ENCODE results near the gene BMAL1. TPM values are rescaled to one million over a fixed set of nuclear protein-coding genes. Genes with fewer than 3 reads are reported as not detected.

The BMAL1 gene
- total RNA-seq, 4 donors from 2014 or later = 21.4 to 39.5 (median 22.3) TPM

DNA sequence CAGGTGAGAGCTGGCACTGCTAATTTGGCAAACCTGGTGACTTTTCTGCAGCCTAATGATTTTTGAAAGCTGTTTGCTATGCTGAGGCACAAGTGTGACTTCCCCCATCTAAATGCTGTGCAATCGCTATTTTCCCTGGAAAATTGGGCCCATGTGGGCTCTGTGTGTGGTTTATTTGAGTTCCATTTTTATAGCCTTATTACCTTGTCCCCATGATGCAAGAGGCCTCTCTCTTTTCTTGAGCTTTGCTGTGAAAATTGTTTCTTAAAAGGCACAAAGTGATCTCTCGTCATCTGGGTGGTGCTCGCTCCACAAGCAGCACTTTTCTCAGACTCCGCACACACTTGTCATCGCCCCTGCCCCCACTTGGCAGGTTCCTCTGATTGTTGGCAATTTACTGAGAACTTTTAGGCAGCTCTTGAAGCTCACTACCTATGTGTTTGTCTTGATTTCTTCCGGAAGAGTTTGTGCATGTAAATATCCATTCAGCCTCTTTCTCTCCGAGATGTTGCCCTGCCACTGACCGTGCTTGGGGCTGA, 24.9 kb downstream of the BMAL1 start:
- no peak overlapping the region for H3K4me3 ChIP-seq
- intact Hi-C loops (cut with DNase I) = no loop called here
- no peaks in the 10 kb centered on the region for H3K27me3 ChIP-seq
- peaks cover 0 to 54% (median 16%) of the 10 kb centered on the region in 3 donors for H3K4me1 ChIP-seq
- no peaks in the 10 kb centered on the region for H3K9me3 ChIP-seq
- DNase-seq = no peak
- no peaks in the 10 kb centered on the region for H3K36me3 ChIP-seq
- TF ChIP-seq, protein P1, sequence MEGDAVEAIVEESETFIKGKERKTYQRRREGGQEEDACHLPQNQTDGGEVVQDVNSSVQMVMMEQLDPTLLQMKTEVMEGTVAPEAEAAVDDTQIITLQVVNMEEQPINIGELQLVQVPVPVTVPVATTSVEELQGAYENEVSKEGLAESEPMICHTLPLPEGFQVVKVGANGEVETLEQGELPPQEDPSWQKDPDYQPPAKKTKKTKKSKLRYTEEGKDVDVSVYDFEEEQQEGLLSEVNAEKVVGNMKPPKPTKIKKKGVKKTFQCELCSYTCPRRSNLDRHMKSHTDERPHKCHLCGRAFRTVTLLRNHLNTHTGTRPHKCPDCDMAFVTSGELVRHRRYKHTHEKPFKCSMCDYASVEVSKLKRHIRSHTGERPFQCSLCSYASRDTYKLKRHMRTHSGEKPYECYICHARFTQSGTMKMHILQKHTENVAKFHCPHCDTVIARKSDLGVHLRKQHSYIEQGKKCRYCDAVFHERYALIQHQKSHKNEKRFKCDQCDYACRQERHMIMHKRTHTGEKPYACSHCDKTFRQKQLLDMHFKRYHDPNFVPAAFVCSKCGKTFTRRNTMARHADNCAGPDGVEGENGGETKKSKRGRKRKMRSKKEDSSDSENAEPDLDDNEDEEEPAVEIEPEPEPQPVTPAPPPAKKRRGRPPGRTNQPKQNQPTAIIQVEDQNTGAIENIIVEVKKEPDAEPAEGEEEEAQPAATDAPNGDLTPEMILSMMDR (IDR thresholded peaks at IDR 0.05) = no peak
- TF ChIP-seq POLR2A (IDR thresholded peaks at IDR 0.05) = no peak
- H3K27ac ChIP-seq = no peak overlapping the region
- 87 to 89% methylated on average over 8 of the region's 8 CpGs for WGBS, 2 donors

DNA sequence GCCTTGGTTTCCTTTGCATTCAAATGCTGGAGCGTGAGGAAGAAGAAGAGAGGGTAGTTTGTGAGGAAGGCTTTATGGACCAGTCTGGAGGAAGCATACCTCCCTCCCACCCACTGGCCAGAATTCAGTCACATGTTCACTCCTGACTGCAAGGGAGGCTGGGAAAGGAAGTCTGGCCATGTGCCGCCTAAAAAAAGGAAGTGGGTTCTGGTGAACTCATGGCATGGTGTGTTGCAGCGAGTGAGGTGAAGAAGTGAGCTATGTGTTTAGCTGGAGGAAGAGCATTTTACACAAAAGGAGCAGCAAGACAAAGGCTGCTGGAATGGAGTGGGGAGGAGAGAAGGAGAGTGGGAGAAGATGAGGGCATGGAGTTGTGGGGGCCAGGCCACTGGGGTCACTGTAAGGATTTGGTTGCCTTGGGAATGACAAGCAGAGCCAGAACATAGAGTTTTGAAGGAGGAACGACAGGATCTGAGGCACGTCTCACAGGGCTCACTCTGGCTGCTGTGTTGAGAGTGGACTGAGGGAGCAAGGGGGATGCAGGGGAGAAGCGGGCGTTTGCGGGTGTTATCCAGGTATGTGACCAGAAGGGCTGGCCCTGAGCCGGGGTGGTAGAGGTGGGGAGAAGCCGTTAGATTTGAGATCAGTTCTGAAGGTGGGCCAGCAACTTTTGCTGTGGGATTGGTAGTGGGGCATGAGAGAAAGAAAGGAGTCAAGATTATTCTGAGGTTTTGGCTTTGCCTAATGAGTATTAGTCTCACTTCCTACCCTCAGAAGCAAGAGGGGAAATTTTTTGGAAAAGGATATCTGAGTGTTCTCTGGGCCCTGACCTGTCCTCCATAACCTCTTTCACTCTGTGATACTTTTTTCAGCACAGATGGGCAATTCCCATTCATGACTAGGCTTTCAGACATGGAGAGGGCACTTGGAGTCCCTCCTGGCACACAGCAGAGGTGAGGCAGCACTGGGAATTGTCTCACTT, 26.4 kb downstream of the BMAL1 start:
- H3K4me1 ChIP-seq = peaks cover 2 to 59% (median 24%) of the 10 kb centered on the region in 3 donors
- intact Hi-C loops (cut with DNase I) = no loop called here
- no peaks in the 10 kb centered on the region for H3K36me3 ChIP-seq
- H3K9me3 ChIP-seq = no peaks in the 10 kb centered on the region
- H3K4me3 ChIP-seq = no peak overlapping the region
- TF ChIP-seq, protein P1 (IDR thresholded peaks at IDR 0.05) = no peak
- no peak for TF ChIP-seq POLR2A (IDR thresholded peaks at IDR 0.05)
- H3K27ac ChIP-seq = no peak overlapping the region
- DNase-seq = no peak
- WGBS, 2 donors = 80 to 82% methylated on average over 10 of the region's 10 CpGs
- H3K27me3 ChIP-seq = no peaks in the 10 kb centered on the region

DNA sequence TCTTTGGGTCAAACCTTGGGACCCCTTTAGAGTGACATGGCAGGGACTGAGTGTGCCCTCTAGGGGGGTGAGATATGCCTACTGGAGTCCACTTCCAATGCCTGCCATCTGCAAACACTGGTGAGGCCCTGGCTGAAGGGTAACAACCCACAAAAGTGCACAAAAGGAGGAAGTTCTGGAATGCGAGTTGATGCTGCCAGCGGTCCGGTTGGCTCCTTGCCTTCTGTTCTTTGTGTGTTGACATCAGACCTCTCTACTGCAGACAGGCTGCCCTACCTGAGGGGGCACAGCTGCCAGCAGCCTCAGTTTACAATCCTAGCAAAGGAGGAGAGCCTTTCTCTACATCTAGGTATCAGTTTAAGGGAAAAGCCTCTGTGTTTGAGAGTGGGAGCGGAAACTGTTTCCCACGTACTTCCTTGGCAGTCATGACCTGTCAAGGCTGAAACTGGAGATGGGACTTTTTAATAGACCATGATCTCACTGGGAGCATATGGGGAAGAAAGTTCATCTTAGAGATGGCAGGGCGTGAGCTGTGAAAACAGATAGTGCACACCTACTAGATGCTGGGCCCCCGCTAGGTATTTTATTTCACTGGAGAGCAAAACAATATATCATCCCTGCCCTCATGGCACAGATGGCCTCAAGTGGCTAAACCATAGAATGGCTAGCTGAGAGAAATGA, 27.2 kb downstream of the BMAL1 start:
- Histone ChIP-seq H3K4me1 (peaks cover 2 to 65% (median 24%) of the 10 kb centered on the region in 3 donors), H3K36me3 (no peaks in the 10 kb centered on the region), H3K27me3 (no peaks in the 10 kb centered on the region), H3K4me3 (no peak overlapping the region), H3K27ac (no peak overlapping the region), H3K9me3 (no peaks in the 10 kb centered on the region)
- WGBS, 2 donors = 82 to 84% methylated on average over 6 to 7 of the region's 7 CpGs
- intact Hi-C loops (cut with DNase I) = no loop called here
- TF ChIP-seq, protein P1 (IDR thresholded peaks at IDR 0.05) = no peak
- TF ChIP-seq POLR2A (IDR thresholded peaks at IDR 0.05) = no peak
- DNase-seq = no peak

DNA sequence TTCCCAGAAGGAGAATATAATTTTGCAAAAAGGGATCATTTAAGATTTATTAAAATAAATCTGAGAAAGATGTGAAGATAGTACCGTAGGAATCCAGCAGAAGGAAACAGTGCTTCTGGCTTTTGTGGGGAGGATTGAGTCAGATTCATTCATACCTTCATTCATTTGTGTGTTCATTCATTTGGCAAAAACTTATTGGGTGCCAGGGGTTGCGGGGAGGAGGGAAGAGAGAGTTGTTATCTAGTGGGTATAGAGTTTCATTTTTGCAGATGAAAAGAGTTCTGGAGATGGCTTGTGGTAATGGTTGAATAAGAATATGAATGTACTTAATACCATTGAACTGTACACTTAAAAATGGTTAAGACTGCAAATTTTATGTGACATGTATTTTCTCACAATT, 31.1 kb downstream of the BMAL1 start:
- TF ChIP-seq, protein P1 (IDR thresholded peaks at IDR 0.05) = no peak
- no peak for TF ChIP-seq POLR2A (IDR thresholded peaks at IDR 0.05)
- H3K27ac ChIP-seq = no peak overlapping the region
- WGBS, 2 donors = 82 to 83% methylated on average over 2 of the region's 2 CpGs
- intact Hi-C loops (cut with DNase I) = no loop called here
- no peaks in the 10 kb centered on the region for H3K36me3 ChIP-seq
- H3K9me3 ChIP-seq = no peaks in the 10 kb centered on the region
- peaks cover 7 to 94% (median 37%) of the 10 kb centered on the region in 3 donors for H3K4me1 ChIP-seq
- no peaks in the 10 kb centered on the region for H3K27me3 ChIP-seq
- no peak for DNase-seq
- no peak overlapping the region for H3K4me3 ChIP-seq
